ENCODE measurements around the gene TIGD1.

DNA sequence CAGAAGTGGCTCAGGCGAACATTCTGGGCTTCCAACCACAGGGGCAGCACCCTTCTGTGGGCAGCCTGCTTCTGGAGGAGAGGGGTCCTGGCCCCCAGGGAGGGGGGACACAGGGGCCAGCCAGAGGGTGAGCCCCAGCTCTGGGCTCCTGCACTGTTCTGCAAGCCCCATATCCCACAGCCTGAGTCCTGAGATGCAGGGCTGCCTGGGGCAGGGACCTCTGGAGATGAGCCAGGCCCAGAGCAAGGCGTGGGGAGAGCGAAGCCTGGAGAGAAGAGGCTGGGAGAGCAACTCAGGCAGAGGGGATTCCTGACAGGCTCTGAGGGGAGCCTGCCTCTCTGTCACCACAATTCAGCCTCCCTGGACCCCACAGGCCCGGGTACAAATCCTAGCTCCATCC lies 43.6 kb downstream of the TIGD1 start:
- TF ChIP-seq EZH2 (IDR thresholded peaks at IDR 0.05), result no peak
- TF ChIP-seq, protein P1, sequence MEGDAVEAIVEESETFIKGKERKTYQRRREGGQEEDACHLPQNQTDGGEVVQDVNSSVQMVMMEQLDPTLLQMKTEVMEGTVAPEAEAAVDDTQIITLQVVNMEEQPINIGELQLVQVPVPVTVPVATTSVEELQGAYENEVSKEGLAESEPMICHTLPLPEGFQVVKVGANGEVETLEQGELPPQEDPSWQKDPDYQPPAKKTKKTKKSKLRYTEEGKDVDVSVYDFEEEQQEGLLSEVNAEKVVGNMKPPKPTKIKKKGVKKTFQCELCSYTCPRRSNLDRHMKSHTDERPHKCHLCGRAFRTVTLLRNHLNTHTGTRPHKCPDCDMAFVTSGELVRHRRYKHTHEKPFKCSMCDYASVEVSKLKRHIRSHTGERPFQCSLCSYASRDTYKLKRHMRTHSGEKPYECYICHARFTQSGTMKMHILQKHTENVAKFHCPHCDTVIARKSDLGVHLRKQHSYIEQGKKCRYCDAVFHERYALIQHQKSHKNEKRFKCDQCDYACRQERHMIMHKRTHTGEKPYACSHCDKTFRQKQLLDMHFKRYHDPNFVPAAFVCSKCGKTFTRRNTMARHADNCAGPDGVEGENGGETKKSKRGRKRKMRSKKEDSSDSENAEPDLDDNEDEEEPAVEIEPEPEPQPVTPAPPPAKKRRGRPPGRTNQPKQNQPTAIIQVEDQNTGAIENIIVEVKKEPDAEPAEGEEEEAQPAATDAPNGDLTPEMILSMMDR (IDR thresholded peaks at IDR 0.05 in 2 of 3, conservative IDR thresholded peaks at IDR 0.05 in 1 of 3; ENCODE audit: borderline replicate concordance in 1 of 3, insufficient read depth in 1 of 3, low read depth in 2 of 3, low read length in 2 of 3), result no peak
- no peak for TF ChIP-seq ZBTB33 (IDR thresholded peaks at IDR 0.05; ENCODE audit: extremely low read depth, insufficient replicate concordance, low read length)
- no peak for TF ChIP-seq SP1 (IDR thresholded peaks at IDR 0.05; ENCODE audit: low read depth)
- no peak for TF ChIP-seq EGR1 (IDR thresholded peaks at IDR 0.05; ENCODE audit: low read depth)
- no peak for TF ChIP-seq TCF7L2 (IDR thresholded peaks at IDR 0.05; ENCODE audit: borderline replicate concordance, extremely low read depth, insufficient read depth, insufficient read length)
